ENCODE measurements around the gene CHCHD3. TPM values are rescaled to one million over a fixed set of nuclear protein-coding genes. Genes with fewer than 3 reads are reported as not detected.

The CHCHD3 gene
- total and polyA plus RNA-seq, 2 of the 4 experiments (the other 2 are of a cell fraction), result 56.9 to 141 TPM

GRCh38 chr7:133091943-133092464, 10.1 kb upstream of the CHCHD3 start:
- no peak for ATAC-seq (ENCODE audit: low read depth)
- no peak overlapping the region for H2AK9ac ChIP-seq (replicated peaks; ENCODE audit: low read depth, low read length, poor library complexity)
- WGBS, 2 experiments (ENCODE audit: extremely low coverage in 2 of 2, insufficient read length in 1 of 2), result no CpG with 5 or more reads among the region's 3 CpGs
- H3K23ac ChIP-seq (ENCODE audit: low read depth, low read length), result no peak overlapping the region
- H4K8ac ChIP-seq (ENCODE audit: low read depth in 2 of 2, low read length in 2 of 2), result no peak overlapping the region
- intact Hi-C loops (cut with micrococcal nuclease), result no loop called here
- TF ChIP-seq ELK1 (IDR thresholded peaks at IDR 0.05; ENCODE audit: borderline replicate concordance, low read depth, low read length) (no peak), USF2 (IDR thresholded peaks at IDR 0.05; ENCODE audit: low read depth, low read length) (no peak), SMC3 (IDR thresholded peaks at IDR 0.05; ENCODE audit: low read depth, low read length) (no peak), MAFK (IDR thresholded peaks at IDR 0.05; ENCODE audit: low read depth, low read length) (no peak), MXI1 (IDR thresholded peaks at IDR 0.05; ENCODE audit: borderline replicate concordance, low read depth, low read length) (no peak), CEBPB (IDR thresholded peaks at IDR 0.05; ENCODE audit: low read depth, low read length) (no peak), RAD21 (IDR thresholded peaks at IDR 0.05; ENCODE audit: low read length) (no peak), RFX5 (IDR thresholded peaks at IDR 0.05; ENCODE audit: low read depth, low read length) (no peak), POLR2A (IDR thresholded peaks at IDR 0.05; ENCODE audit: low read depth, low read length) (no peak), FOS (IDR thresholded peaks at IDR 0.05; ENCODE audit: low read depth, low read length) (no peak), BHLHE40 (IDR thresholded peaks at IDR 0.05; ENCODE audit: low read depth, low read length) (no peak), MAZ (IDR thresholded peaks at IDR 0.05; ENCODE audit: borderline replicate concordance, low read depth, low read length) (no peak)
- no peaks in the 10 kb centered on the region for H3K79me1 ChIP-seq (ENCODE audit: low read depth in 1 of 2, low read length in 2 of 2)
- no peak overlapping the region for H3K27ac ChIP-seq (ENCODE audit: insufficient read depth, low read length)
- DNase-seq, result no peak
- in situ Hi-C loops (cut with MboI; ENCODE audit: low sequenced_read_pairs), result no loop called here
- H3K9me1 ChIP-seq (ENCODE audit: insufficient read depth, low read length), result no peaks in the 10 kb centered on the region
- H4K5ac ChIP-seq (ENCODE audit: low read depth, low read length), result no peak overlapping the region
- no peak overlapping the region for H2BK120ac ChIP-seq (ENCODE audit: low read depth, low read length)
- no peak overlapping the region for H2AFZ ChIP-seq (replicated peaks; ENCODE audit: low read length, poor library complexity)
- POLR2A ChIA-PET (ENCODE audit: unreplicated experiment), result interaction anchor here (0.6 kb wide), 1 partner anchor 112 kb away, joined by 3 read pairs; no protein-coding TSS in a partner anchor
- no peaks in the 10 kb centered on the region for H3K9me3 ChIP-seq (ENCODE audit: control insufficient read depth, insufficient read depth, low read length)
- no peak overlapping the region for H3K18ac ChIP-seq (ENCODE audit: low read depth, low read length)
- no peak overlapping the region for H2AK5ac ChIP-seq (ENCODE audit: low read depth, low read length)
- no peak overlapping the region for H3K56ac ChIP-seq (ENCODE audit: extremely low read depth, insufficient read depth, low read length)
- H4K20me1 ChIP-seq (ENCODE audit: insufficient read depth, low read length), result no peaks in the 10 kb centered on the region
- no peak overlapping the region for H3K4ac ChIP-seq (ENCODE audit: low read depth, low read length)
- H3K4me1 ChIP-seq (ENCODE audit: control insufficient read depth, insufficient read depth, low read length), result no peaks in the 10 kb centered on the region
- H3K36me3 ChIP-seq (ENCODE audit: control insufficient read depth, insufficient read depth, low read length), result no peaks in the 10 kb centered on the region
- dilution Hi-C loops (cut with HindIII; ENCODE audit: low sequenced_read_pairs, unreplicated experiment), result no loop called here
- no peak overlapping the region for H3K9ac ChIP-seq (ENCODE audit: low read depth, low read length)
- H3K14ac ChIP-seq (replicated peaks; ENCODE audit: low read depth, low read length), result no peak overlapping the region
- H2BK15ac ChIP-seq (ENCODE audit: low read depth, low read length), result no peak overlapping the region
- no TSS peak for BruUV-seq (replicated peaks)
- H2BK20ac ChIP-seq (ENCODE audit: low read depth, low read length), result no peak overlapping the region
- no peak overlapping the region for H4K91ac ChIP-seq (ENCODE audit: insufficient read depth, low read depth, low read length)
- H3K4me3 ChIP-seq (ENCODE audit: insufficient read depth, low read depth, low read length), result no peak overlapping the region
- peaks cover 5% of the 10 kb centered on the region for H3K27me3 ChIP-seq (ENCODE audit: control insufficient read depth, insufficient read depth, low read length)
- no peak overlapping the region for H2BK5ac ChIP-seq (ENCODE audit: low read depth, low read length, poor library complexity, severe bottlenecking)
- no peak overlapping the region for H3K4me2 ChIP-seq (ENCODE audit: low read depth, low read length)
- CTCF ChIA-PET, result interaction anchor here (0.6 kb wide), 1 partner anchor 294 kb away, joined by 3 read pairs; no protein-coding TSS in a partner anchor
